Naive thymus-derived CD8-positive, alpha-beta T cell (primary cell): ENCODE results near the gene VTI1A. TPM values are rescaled to one million over a fixed set of nuclear protein-coding genes. Genes with fewer than 3 reads are reported as not detected.

Experiments used
- ATAC-seq, 2 donors: fragments of 150-1000 bp; cut with Tn5 transposase in 1 of 2; sonication (Bioruptor Pico), chemical (Tn5 transposase) in 1 of 2; 1 replicate in 1 of 2; 2 replicates in 1 of 2; pipeline ENCODE4 v1.10.0; 2021; ENCODE audit warnings: mild to moderate bottlenecking in 2 of 2, moderate library complexity in 2 of 2
- POLR2A ChIA-PET: fragments of 350-600 bp; sonication (Branson Sonifier 250); formaldehyde crosslinking; loops from one replicate; lab custom pipeline; 2021; ENCODE audit warnings: antibody characterized with exemption; lab: Charles Lee
- DNase-seq, 10 donors: peaks; one replicate each; pipeline versions ENCODE4 v3.0.0 to v3.0.0-alpha.2; 2020 to 2022
- H3K27ac Mint-ChIP-seq, 10 donors: one replicate each; pipeline ENCODE4 v1.8.0; 2020 to 2022; ENCODE audit warnings: mild to moderate bottlenecking in 10 of 10, mixed read lengths in 10 of 10, moderate library complexity in 4 of 10, inconsistent platforms in 1 of 10
- H3K27me3 Mint-ChIP-seq, 5 donors: one replicate each; pipeline ENCODE4 v1.8.0; 2021 to 2022; ENCODE audit warnings: mixed read lengths in 5 of 5
- H3K36me3 Mint-ChIP-seq, 3 donors: one replicate each; pipeline ENCODE4 v1.8.0; 2020 to 2022; ENCODE audit warnings: mixed read lengths in 3 of 3, mild to moderate bottlenecking in 2 of 3, inconsistent platforms in 1 of 3
- H3K4me1 Mint-ChIP-seq, 4 donors: one replicate each; pipeline ENCODE4 v1.8.0; 2021 to 2022; ENCODE audit warnings: mixed read lengths in 4 of 4
- H3K4me3 Mint-ChIP-seq, 10 donors: one replicate each; pipeline ENCODE4 v1.8.0; 2020 to 2022; ENCODE audit warnings: mild to moderate bottlenecking in 10 of 10, mixed read lengths in 10 of 10, moderate library complexity in 6 of 10, inconsistent platforms in 1 of 10
- H3K9me3 Mint-ChIP-seq, 9 donors: one replicate each; pipeline ENCODE4 v1.8.0; 2020 to 2022; ENCODE audit warnings: mixed read lengths in 9 of 9, mild to moderate bottlenecking in 3 of 9, inconsistent platforms in 1 of 9, moderate library complexity in 1 of 9
- polyA plus RNA-seq, 3 donors: library from polyadenylated mRNA; unstranded; fragments of 300-500 nt; fragmentation: Illumina TruSeq; gene quantifications; one replicate each; pipeline ENCODE4 v1.2.3, GENCODE V29; 2021
- total RNA-seq, 8 experiments: library from RNA in 2 of 8; stranded (reverse) in 2 of 8; gene quantifications; one replicate each; pipeline ENCODE4 v1.2.3 and lab custom pipeline; 2021 to 2026

VTI1A gene
- total and polyA plus RNA-seq, 5 experiments from 2014 or later: 24.4 to 42.7 (median 30.2) TPM

DNA sequence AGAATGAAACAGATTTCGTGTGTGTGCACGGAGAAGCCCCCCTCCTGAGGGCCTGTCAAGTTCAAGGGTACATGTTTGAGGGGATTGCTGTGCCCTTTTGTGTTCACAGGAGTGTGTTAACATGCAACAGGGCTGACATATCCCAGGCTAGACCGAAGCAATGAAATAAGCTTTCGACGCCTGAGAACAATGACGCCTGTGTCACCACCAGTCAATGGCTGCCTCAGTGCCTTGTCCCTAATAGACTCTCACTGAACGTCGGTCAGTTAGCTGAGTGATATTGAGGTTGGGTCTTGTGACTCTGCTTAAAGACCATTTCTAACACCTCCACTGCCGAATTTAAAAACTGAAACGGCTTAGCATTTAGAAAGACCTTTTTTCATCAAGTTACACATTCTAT, 327.8 kb downstream of the VTI1A start:
- POLR2A ChIA-PET: interaction anchor here (0.5 kb wide), 1 partner anchor 1211 kb away, joined by 4 read pairs; no protein-coding TSS in a partner anchor
- Mint-ChIP-seq H3K4me3 (no peak overlapping the region), H3K4me1 (peaks cover 0 to 6% (median under 1%) of the 10 kb centered on the region in 4 donors), H3K27me3 (no peaks in the 10 kb centered on the region), H3K27ac (no peak overlapping the region), H3K36me3 (peaks cover 0 to 28% (median 16%) of the 10 kb centered on the region in 3 donors), H3K9me3 (no peaks in the 10 kb centered on the region)
- ATAC-seq: no peak
- no peak for DNase-seq

DNA sequence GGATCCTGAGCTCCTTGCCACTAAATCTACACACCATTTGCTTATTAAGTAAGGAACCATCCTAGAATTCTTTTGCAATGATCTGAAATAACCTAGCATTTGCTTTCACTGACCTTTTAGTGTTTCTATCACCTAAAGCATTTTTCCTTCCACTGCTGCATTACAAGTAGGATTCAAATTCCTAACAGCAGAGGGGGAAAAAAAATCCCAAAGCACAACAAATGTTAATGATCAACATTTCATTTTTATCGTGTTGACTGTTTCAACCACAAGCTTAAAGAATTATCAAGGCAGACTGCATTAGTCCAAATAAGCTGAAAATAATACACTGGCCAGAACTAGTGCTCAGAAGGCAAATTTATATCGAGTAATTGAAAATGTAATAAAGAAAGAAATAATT, 328.4 kb downstream of the VTI1A start:
- POLR2A ChIA-PET: no interaction called here
- H3K27me3 Mint-ChIP-seq: no peaks in the 10 kb centered on the region
- no peak for DNase-seq

DNA sequence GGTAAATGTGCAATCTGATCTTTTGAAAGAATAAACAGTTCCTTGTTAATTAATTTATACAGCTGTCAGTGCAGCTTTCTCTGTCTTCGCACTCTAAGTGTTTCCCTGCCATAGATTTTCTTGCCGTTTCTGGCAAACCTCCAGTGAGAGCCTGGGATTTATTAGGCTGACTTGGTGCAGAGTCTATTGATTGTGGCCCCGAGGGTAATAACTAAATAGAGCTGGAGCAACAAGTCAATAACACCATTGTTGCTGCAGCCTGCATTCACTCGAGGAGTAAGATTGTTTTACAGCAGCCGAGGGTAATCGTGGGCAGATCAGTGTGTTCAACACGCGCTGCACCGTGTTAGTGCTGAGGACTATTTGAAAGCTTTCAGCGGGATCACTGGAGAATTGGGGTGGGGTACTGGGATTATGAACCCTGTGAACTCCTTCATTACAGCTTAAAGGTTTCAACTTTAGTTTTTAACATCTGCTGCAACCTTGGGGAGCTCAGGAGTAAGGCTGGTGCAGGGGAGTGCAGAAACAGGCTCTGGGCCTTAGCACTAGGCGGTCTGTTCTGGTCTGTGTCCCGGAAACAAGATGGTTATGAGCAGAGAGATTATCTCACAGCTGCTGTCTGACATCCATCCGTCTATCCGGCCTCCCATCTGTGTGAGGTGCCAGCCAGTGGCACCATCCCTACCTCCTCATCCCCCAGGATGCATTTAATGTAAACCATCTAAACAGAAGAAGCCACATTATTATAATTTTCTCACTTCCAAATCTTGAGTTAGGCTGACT, 329.1 kb downstream of the VTI1A start:
- peaks cover 0 to 26% (median 15%) of the 10 kb centered on the region in 3 donors for H3K36me3 Mint-ChIP-seq
- no peaks in the 10 kb centered on the region for H3K9me3 Mint-ChIP-seq
- POLR2A ChIA-PET: no interaction called here
- no peak for DNase-seq
- H3K27ac Mint-ChIP-seq: no peak overlapping the region
- peaks cover 0 to 6% (median under 1%) of the 10 kb centered on the region in 4 donors for H3K4me1 Mint-ChIP-seq
- H3K27me3 Mint-ChIP-seq: no peaks in the 10 kb centered on the region
- no peak overlapping the region for H3K4me3 Mint-ChIP-seq
- no peak for ATAC-seq

More for the DNA sequence above, 328.4 kb downstream of the VTI1A start:
- Mint-ChIP-seq H3K4me1 (peaks cover 0 to 6% (median under 1%) of the 10 kb centered on the region in 4 donors), H3K27ac (no peak overlapping the region), H3K4me3 (no peak overlapping the region), H3K36me3 (peaks cover 0 to 28% (median 16%) of the 10 kb centered on the region in 3 donors), H3K9me3 (no peaks in the 10 kb centered on the region)
- ATAC-seq: no peak

DNA sequence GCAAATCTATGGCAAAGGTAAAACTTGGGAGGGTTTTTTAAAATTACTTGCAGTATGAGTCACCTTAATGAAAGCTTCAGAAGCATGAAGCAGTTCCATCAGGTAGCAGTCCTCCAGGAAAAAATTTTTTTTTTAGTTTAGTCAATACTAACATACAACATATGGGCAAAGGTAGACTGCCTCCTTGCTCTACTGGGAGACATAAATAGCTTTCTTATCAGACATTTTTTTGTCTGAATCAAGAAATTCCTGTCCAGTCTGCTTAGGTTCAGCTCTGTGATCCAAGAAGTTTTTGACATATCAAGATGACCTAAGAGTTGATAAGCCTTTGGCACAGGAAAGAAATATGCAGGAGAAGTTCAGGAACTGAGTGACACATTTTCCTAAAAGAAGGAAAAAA, 331.6 kb downstream of the VTI1A start:
- POLR2A ChIA-PET: no interaction called here
- Mint-ChIP-seq H3K9me3 (peaks cover 0 to 2% (median 0%) of the 10 kb centered on the region in 9 donors), H3K36me3 (peaks cover 16 to 28% (median 20%) of the 10 kb centered on the region in 3 donors), H3K27ac (no peak overlapping the region), H3K27me3 (no peaks in the 10 kb centered on the region), H3K4me1 (peaks cover 0 to 4% (median under 1%) of the 10 kb centered on the region in 4 donors), H3K4me3 (no peak overlapping the region)
- ATAC-seq (no peak), DNase-seq (no peak)

DNA sequence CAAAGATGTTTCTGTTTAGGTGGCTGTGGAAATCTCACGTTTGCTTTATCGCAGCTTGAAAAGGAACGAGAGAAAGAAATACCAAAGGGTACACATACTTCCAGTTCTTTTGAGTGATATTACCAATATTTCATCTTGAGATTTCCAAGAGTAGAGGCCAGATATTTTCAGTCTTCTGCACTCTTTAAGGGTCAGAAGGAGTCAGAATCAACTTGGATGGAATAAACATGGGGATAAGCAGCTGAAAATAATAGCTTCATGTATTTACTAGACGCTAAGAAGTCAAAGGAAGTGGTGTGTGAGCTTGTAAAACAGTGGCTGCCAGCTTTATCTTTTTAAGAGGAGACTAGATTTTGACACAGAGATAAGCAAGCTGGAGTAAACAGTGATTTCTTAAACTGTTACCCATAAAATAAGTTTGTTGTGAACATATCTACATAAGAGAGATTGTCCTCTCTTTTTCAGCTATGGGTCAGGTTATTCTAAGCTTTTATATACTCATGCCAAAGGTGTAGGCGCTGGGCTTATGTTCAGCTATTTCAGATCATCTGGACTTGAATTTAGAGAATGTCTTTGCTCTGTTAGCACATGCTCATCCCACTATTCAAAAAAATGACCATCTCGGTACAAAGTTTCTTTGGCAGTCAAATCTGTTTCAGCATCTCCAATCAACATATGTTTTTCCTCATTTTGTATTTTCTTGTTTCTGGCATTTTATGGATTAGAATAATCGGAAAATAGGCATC, 332.2 kb downstream of the VTI1A start:
- peaks cover 0 to 2% (median 0%) of the 10 kb centered on the region in 9 donors for H3K9me3 Mint-ChIP-seq

DNA sequence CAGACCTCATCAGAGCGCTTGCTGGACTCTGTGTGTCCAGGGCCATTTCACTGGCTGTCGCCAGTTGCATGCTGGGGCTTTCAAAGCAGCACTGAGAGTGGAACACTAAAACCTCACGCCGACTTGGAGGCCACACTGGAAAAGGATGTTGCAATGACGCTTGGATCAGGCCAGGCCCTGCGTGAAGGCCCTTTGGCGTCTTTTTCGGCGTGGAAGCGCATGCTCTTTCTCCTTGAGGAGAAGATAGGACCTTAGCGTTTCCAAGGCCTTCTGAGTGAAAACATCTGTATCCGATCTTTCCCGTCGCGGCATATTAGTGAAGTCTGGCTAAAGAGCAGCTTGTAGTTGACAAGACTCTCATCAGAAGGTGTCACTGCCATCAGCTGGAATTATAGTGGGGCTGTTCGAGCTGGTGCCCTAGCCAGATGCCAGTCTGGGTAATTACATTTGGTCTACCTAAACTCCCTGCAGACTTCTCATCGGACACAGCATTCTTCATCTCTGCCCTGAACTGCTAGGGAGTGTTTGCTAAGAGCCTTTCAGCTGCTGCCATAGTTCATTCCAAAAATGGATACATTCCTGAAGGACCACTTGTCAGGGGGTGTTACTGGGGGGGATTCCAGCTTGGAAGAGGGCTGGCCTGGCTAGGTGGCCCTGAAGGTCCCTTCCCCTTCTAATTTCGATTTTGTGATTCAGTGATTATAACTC, 335.3 kb downstream of the VTI1A start:
- ATAC-seq (no peak), DNase-seq (no peak)
- Mint-ChIP-seq H3K27me3 (no peaks in the 10 kb centered on the region), H3K36me3 (peaks cover 28 to 31% (median 28%) of the 10 kb centered on the region in 3 donors), H3K4me1 (peaks cover 0 to 2% (median 0%) of the 10 kb centered on the region in 4 donors), H3K27ac (no peak overlapping the region), H3K9me3 (peaks cover 0 to 15% (median 4%) of the 10 kb centered on the region in 9 donors), H3K4me3 (no peak overlapping the region)
- POLR2A ChIA-PET: no interaction called here

More for the DNA sequence above, 332.2 kb downstream of the VTI1A start:
- DNase-seq (no peak), ATAC-seq (no peak)
- POLR2A ChIA-PET: no interaction called here
- Mint-ChIP-seq H3K4me1 (peaks cover 0 to 2% (median 0%) of the 10 kb centered on the region in 4 donors), H3K27ac (no peak overlapping the region), H3K36me3 (peaks cover 16 to 28% (median 24%) of the 10 kb centered on the region in 3 donors), H3K27me3 (no peaks in the 10 kb centered on the region), H3K4me3 (no peak overlapping the region)

DNA sequence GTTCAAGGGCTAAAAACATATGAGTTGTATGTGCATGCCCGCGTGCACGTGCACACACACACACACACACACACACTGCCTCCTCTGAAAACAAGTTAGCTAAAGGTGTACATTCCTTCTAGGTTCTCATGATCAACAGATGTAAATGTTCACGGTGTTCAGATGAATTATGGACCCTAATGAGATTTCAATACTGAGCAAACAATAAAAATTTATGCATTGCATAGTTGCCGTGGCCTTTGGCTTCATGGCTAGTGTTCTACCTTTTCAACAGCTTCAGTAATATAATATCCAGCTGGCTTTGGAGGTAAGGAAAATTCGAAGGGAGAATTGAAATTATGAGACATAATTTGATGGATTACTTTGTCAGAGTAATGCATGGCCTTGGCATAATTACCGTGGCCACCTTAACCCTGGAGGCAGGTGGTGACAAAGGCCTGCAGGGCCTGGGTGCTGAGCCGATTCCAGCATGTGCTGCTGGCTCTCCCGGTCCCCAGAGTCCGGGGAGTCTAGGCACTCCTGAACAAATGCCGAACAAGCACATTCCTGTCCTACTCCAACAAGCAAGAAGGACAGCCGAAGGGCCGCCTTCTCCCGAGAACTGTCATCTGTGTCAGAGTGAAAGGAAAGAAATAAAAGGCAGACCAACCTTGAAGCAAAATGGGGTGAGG, 336.5 kb downstream of the VTI1A start:
- Mint-ChIP-seq H3K27me3 (no peaks in the 10 kb centered on the region), H3K36me3 (peaks cover 30 to 37% (median 32%) of the 10 kb centered on the region in 3 donors), H3K9me3 (peaks cover 2 to 20% (median 9%) of the 10 kb centered on the region in 9 donors), H3K27ac (no peak overlapping the region), H3K4me3 (no peak overlapping the region), H3K4me1 (peaks cover 0 to 2% (median 0%) of the 10 kb centered on the region in 4 donors)
- ATAC-seq: no peak
- DNase-seq: no peak
- POLR2A ChIA-PET: no interaction called here

DNA sequence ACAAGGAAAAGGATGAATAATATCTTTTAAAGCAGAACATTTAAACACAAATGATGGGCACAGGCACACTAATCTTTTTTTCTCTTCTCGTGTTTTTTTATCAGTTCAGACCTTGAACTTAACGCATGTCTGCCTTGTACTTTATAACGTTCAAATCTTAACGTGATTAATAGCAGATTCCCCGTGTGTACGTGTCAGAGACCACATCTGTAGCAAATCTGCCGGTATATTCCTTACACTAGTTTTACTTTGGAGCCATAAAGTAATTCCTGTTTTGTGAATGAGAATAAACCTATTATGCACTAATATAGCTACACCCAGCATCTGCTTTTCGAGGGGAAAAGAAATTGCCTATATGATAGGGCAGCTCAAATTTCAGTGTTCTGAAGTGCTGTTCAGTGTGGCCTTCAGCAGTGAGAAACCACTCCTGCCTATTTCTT, 337.0 kb downstream of the VTI1A start:
- DNase-seq (no peak), ATAC-seq (no peak)
- H3K4me3 Mint-ChIP-seq: no peak overlapping the region
- H3K4me1 Mint-ChIP-seq: no peaks in the 10 kb centered on the region
- H3K36me3 Mint-ChIP-seq: peaks cover 30 to 42% (median 36%) of the 10 kb centered on the region in 3 donors
- no peaks in the 10 kb centered on the region for H3K27me3 Mint-ChIP-seq
- no peak overlapping the region for H3K27ac Mint-ChIP-seq
- H3K9me3 Mint-ChIP-seq: peaks cover 2 to 25% (median 13%) of the 10 kb centered on the region in 9 donors
- POLR2A ChIA-PET: no interaction called here

DNA sequence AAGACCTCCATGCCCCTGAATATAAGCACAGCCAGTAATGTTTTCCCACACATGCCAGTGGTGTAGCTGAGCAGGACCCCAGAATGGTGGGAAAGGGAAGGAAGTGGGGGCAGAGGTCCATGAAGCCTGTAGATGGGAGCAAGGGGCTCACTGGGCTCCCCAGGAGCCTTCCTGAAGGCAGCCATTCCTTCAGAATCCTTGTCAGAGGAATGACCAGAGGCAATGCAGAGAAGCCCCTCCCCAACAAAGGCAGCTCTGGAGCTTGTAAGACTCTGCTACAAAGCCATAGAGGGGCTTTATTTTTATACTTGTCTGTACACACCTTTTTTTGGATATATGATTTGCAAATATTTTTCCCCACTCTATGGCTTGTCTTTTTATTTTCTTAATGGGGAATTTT, 338.1 kb downstream of the VTI1A start:
- Mint-ChIP-seq H3K9me3 (peaks cover 5 to 34% (median 20%) of the 10 kb centered on the region in 9 donors), H3K36me3 (peaks cover 27 to 53% (median 44%) of the 10 kb centered on the region in 3 donors), H3K4me1 (no peaks in the 10 kb centered on the region), H3K27ac (no peak overlapping the region), H3K4me3 (no peak overlapping the region), H3K27me3 (no peaks in the 10 kb centered on the region)
- POLR2A ChIA-PET: no interaction called here
- ATAC-seq (no peak), DNase-seq (no peak)

DNA sequence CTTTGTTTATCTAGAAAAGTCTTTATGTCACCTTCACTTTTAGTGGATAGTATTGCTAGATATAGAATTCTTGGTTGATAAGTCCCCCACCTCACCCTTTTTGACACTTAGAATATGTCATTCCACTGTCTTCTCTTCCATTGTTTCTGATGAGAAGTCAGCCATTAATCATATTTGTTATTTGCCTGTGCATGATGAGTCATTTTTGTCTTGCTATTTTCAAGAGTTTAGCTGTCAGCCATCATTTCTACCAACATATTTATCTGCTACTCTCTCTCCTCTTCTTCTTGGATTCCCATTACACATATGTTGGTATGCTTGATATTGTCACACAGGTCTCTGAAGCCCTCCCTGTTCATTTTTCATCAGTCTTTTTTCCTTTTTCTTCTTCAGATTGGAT, 342.2 kb downstream of the VTI1A start:
- H3K4me1 Mint-ChIP-seq: no peaks in the 10 kb centered on the region
- no peak overlapping the region for H3K4me3 Mint-ChIP-seq
- ATAC-seq (no peak), DNase-seq (no peak)
- H3K36me3 Mint-ChIP-seq: peaks cover 18 to 38% (median 30%) of the 10 kb centered on the region in 3 donors
- POLR2A ChIA-PET: no interaction called here
- peaks cover 3 to 34% (median 20%) of the 10 kb centered on the region in 9 donors for H3K9me3 Mint-ChIP-seq
- no peak overlapping the region for H3K27ac Mint-ChIP-seq
- H3K27me3 Mint-ChIP-seq: peaks cover 0 to 2% (median 0%) of the 10 kb centered on the region in 5 donors

DNA sequence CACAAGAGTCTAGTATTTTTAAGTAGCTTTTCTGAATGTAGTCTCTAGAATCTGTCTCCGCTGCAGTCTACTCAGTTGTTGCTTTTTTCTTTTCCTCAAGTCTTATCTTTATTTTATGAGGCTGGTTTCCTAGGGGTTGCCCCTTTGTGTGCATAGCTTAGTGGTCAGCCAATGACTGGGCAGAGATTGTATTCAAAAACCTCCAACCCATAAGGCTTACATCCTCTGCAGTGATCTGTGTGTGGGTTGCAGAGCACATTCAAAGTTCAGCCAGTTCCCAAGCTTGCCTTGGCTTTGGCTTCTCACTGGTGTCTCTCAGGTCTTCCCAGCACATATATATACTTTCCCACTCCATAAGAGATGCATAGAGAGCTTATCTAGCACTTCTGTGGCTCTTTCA, 343.0 kb downstream of the VTI1A start:
- H3K9me3 Mint-ChIP-seq: peaks cover 3 to 34% (median 20%) of the 10 kb centered on the region in 9 donors

DNA sequence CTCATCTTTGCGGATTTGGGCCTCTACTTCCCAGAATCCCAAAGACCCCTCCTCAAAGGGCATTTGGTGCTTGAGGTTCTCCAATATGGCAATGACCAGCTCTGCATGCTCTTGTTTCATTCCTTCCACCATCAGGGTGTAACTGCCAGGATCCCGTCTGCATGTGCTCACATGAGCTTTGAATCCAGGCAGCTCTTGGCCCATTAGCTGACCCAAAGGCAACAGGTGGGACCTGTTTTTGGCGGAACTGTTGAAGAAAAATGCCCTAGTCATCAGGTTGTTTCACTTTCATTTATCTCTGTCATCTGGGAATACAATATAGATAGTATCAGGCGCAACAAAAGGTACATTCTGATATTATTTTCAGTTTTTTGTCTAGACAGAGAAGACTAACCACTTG, 343.9 kb downstream of the VTI1A start:
- ATAC-seq: no peak
- no peak overlapping the region for H3K4me3 Mint-ChIP-seq
- POLR2A ChIA-PET: no interaction called here
- DNase-seq: no peak
- H3K4me1 Mint-ChIP-seq: no peaks in the 10 kb centered on the region
- peaks cover 0 to 2% (median 0%) of the 10 kb centered on the region in 5 donors for H3K27me3 Mint-ChIP-seq
- H3K9me3 Mint-ChIP-seq: peaks cover 3 to 33% (median 20%) of the 10 kb centered on the region in 9 donors
- H3K36me3 Mint-ChIP-seq: peaks cover 18 to 33% (median 25%) of the 10 kb centered on the region in 3 donors
- peak overlapping the region in 1 of 10 donors; percentile 71 for H3K27ac Mint-ChIP-seq

More for the DNA sequence above, 343.0 kb downstream of the VTI1A start:
- H3K4me3 Mint-ChIP-seq: no peak overlapping the region
- peaks cover 0 to 2% (median 0%) of the 10 kb centered on the region in 5 donors for H3K27me3 Mint-ChIP-seq
- no peak for DNase-seq
- no peak for ATAC-seq
- no peaks in the 10 kb centered on the region for H3K4me1 Mint-ChIP-seq
- peaks cover 18 to 38% (median 28%) of the 10 kb centered on the region in 3 donors for H3K36me3 Mint-ChIP-seq
- POLR2A ChIA-PET: no interaction called here
- no peak overlapping the region for H3K27ac Mint-ChIP-seq
